HCT116 (cell line): ENCODE measurements around the gene P4HA1. TPM values are rescaled to one million over a fixed set of nuclear protein-coding genes. Genes with fewer than 3 reads are reported as not detected.

Experiments used
- ATAC-seq: fragments of 200-7000 bp; cut with Tn5 transposase; 2 replicates; pipeline ENCODE4 v1.9.1; 2020; ENCODE audit warnings: mild to moderate bottlenecking, moderate library complexity
- BruUV-seq: library from RNA; stranded (reverse); fragments of 400-500 nt; replicated peaks from 2 replicates; lab custom pipeline; 2021; lab: Mats Ljungman, UMichigan
- CTCF ChIA-PET: fragments of 300-600 bp; sonication (Branson Sonifier 250); formaldehyde crosslinking; loops from one replicate; lab custom pipeline; 2021; ENCODE audit warnings: antibody characterized with exemption; lab: Charles Lee
- POLR2A ChIA-PET: fragments of 300-600, 350-600 bp; sonication (Branson Sonifier 250); formaldehyde crosslinking; loops from one replicate; lab custom pipeline; 2021; ENCODE audit warnings: antibody characterized with exemption; lab: Charles Lee
- RAD21 ChIA-PET, 2 experiments: fragments of 300-600 bp; sonication (Branson Sonifier 250); formaldehyde crosslinking; loops; one replicate each; lab custom pipeline; 2023; ENCODE audit warnings: low total read pairs in 2 of 2; ENCODE audit not compliant: uncharacterized antibody in 2 of 2, unreplicated experiment in 2 of 2, low non-redundant PET in 1 of 2; lab: Charles Lee
- DNase-seq: peaks from one replicate; pipeline ENCODE4 v3.0.0-alpha.2; 2010; ENCODE audit warnings: low read depth, low spot score
- H2AFZ ChIP-seq: fragments of 200-600 bp; shearing (Covaris generic), sonication (generic); 2 replicates; pipeline ENCODE4 v1.6.1; 2017; ENCODE audit warnings: low read depth, mixed run types, mixed read lengths, antibody characterized with exemption, low read length; ENCODE audit not compliant: poor library complexity, severe bottlenecking
- H3K27ac ChIP-seq: 2 replicates; pipeline ENCODE4 v1.5.1; 2012; ENCODE audit warnings: low read depth, low read length
- H3K27me3 ChIP-seq: fragments of 200-600 bp; sonication (generic); 2 replicates; pipeline ENCODE4 v1.6.1; 2016; ENCODE audit warnings: mixed run types, low read length, mixed read lengths; ENCODE audit not compliant: insufficient read depth
- H3K36me3 ChIP-seq, 2 experiments: fragments of 200-500 bp in 1 of 2; fragments of 200-600 bp in 1 of 2; sonication (Bioruptor generic) in 1 of 2; sonication (generic) in 1 of 2; 2 replicates each; pipeline versions ENCODE4 v1.5.1 to v1.6.1; 2014 to 2016; ENCODE audit warnings: low read length in 2 of 2, inconsistent platforms in 1 of 2, mixed read lengths in 1 of 2, mixed run types in 1 of 2; ENCODE audit not compliant: insufficient read depth in 2 of 2, control insufficient read depth in 1 of 2
- H3K4me1 ChIP-seq, 2 experiments: fragments of 200-600 bp in 1 of 2; sonication (generic) in 1 of 2; 2 replicates each; pipeline versions ENCODE4 v1.5.1 to v1.6.1; 2012 to 2017; ENCODE audit warnings: low read length in 2 of 2, inconsistent platforms in 1 of 2, mild to moderate bottlenecking in 1 of 2, mixed read lengths in 1 of 2, mixed run types in 1 of 2, moderate library complexity in 1 of 2; ENCODE audit not compliant: insufficient read depth in 2 of 2, control insufficient read depth in 1 of 2
- H3K4me2 ChIP-seq: fragments of 200-600 bp; sonication (generic); 2 replicates; pipeline ENCODE4 v1.6.1; 2017; ENCODE audit warnings: mixed run types, low read length, mixed read lengths
- H3K4me3 ChIP-seq, 2 experiments: fragments of 200-600 bp in 1 of 2; sonication (generic) in 1 of 2; replicated peaks in 1 of 2; 2 replicates each; pipeline ENCODE4 v1.5.1; 2011 to 2016; ENCODE audit warnings: low read length in 2 of 2, control low read depth in 1 of 2, low read depth in 1 of 2, mild to moderate bottlenecking in 1 of 2, mixed read lengths in 1 of 2, mixed run types in 1 of 2
- H3K79me2 ChIP-seq: fragments of 200-600 bp; sonication (generic); 2 replicates; pipeline ENCODE4 v1.6.1; 2017; ENCODE audit warnings: mild to moderate bottlenecking, mixed run types, low read length, moderate library complexity, mixed read lengths; ENCODE audit not compliant: insufficient read depth
- H3K9ac ChIP-seq: fragments of 200-600 bp; sonication (generic); 2 replicates; pipeline ENCODE4 v1.6.1; 2016; ENCODE audit warnings: low read length, mixed read lengths
- H3K9me2 ChIP-seq: fragments of 200-600 bp; sonication (generic), shearing (Covaris generic); 2 replicates; pipeline ENCODE4 v1.6.1; 2017; ENCODE audit warnings: mixed run types, mild to moderate bottlenecking, moderate library complexity; ENCODE audit not compliant: insufficient read depth
- H3K9me3 ChIP-seq, 2 experiments: fragments of 200-500 bp in 1 of 2; fragments of 200-600 bp in 1 of 2; sonication (Bioruptor generic) in 1 of 2; sonication (generic) in 1 of 2; 2 replicates each; pipeline ENCODE4 v1.6.1; 2014 to 2017; ENCODE audit warnings: low read length in 2 of 2, mixed read lengths in 2 of 2, inconsistent platforms in 1 of 2, low read depth in 1 of 2, mild to moderate bottlenecking in 1 of 2, mixed run types in 1 of 2, moderate library complexity in 1 of 2; ENCODE audit not compliant: control insufficient read depth in 1 of 2, insufficient read depth in 1 of 2
- H4K20me1 ChIP-seq: fragments of 200-600 bp; sonication (generic), shearing (Covaris generic); 2 replicates; pipeline ENCODE4 v1.6.1; 2017; ENCODE audit warnings: mixed run types, mild to moderate bottlenecking, moderate library complexity; ENCODE audit not compliant: insufficient read depth
- ELF1 ChIP-seq: IDR thresholded peaks from 2 replicates; pipeline ENCODE4 v1.6.1; 2012; ENCODE audit warnings: low read depth, borderline replicate concordance
- EZH2 ChIP-seq: fragments of 200-600 bp; sonication (generic); IDR thresholded peaks from 2 replicates; pipeline ENCODE4 v1.6.1; 2017; ENCODE audit warnings: antibody characterized with exemption, mixed run types
- FOSL1 ChIP-seq: IDR thresholded peaks from 2 replicates; pipeline ENCODE4 v1.6.1; 2012; ENCODE audit warnings: low read depth
- JUND ChIP-seq: IDR thresholded peaks from 2 replicates; pipeline ENCODE4 v1.6.1; 2012
- YY1 ChIP-seq: IDR thresholded peaks from 2 replicates; pipeline ENCODE4 v1.6.1; 2011; ENCODE audit warnings: low read length, low read depth, moderate library complexity, mild to moderate bottlenecking; ENCODE audit not compliant: insufficient replicate concordance; ENCODE audit errors: extremely low read depth
- ZFX ChIP-seq: fragments of 450-650 bp; IDR thresholded peaks from 2 replicates; pipeline ENCODE4 v1.6.1; 2017
- intact Hi-C: fragments of 100-400 bp; cut with micrococcal nuclease; formaldehyde crosslinking; loops from 2 replicates; pipeline ENCODE4 v1.10.0; 2022
- total RNA-seq: library from RNA; stranded (reverse); gene quantifications from one replicate; pipeline ENCODE4 v1.2.1, GENCODE V29; 2021; ENCODE audit not compliant: unreplicated experiment
- TF ChIP-seq, protein P1 (sequence below): IDR thresholded peaks from 2 replicates; pipeline ENCODE4 v1.6.1; 2012
- TF ChIP-seq, protein P2 (sequence below): IDR thresholded peaks from 2 replicates; pipeline ENCODE4 v1.6.1; 2012; ENCODE audit warnings: low read depth

Gene P4HA1
- total RNA-seq, 1 experiment from 2014 or later = 49.7 TPM

DNA sequence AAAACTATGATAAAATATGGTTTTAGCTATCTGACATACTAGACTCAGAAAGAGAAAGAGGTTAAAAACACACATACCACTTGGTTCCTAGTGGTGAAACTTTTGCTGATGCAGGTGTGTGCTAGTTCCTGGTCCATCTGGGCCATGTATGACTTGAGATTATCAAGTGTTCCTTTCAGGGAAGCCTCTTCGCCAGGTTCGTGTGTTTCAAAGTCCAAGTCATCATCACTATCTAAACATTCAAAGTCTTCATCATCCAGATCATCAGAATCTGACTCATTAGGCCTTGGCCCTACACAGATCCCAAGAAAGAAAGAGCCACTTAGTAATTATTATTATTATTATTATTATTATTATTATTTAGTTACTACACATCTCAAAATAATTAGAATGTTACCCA is 40.0 kb upstream of the P4HA1 start:
- Histone ChIP-seq H3K79me2 (no peaks in the 10 kb centered on the region; the same call in 1 of the 2 replicates), H3K9me3 (no peaks in the 10 kb centered on the region), H3K4me1 (no peaks in the 10 kb centered on the region; a peak in 1 of 4 replicates), H3K36me3 (peaks cover 30 to 60% of the 10 kb centered on the region in 2 experiments), H3K9me2 (no peaks in the 10 kb centered on the region), H2AFZ (no peak overlapping the region), H3K4me3 (no peak overlapping the region), H3K27ac (no peak overlapping the region), H3K9ac (no peak overlapping the region), H3K4me2 (no peak overlapping the region), H3K27me3 (no peaks in the 10 kb centered on the region), H4K20me1 (no peaks in the 10 kb centered on the region)
- ChIA-PET CTCF (no interaction called here), RAD21 (no interaction called here), POLR2A (no interaction called here)
- TF ChIP-seq, protein P1, sequence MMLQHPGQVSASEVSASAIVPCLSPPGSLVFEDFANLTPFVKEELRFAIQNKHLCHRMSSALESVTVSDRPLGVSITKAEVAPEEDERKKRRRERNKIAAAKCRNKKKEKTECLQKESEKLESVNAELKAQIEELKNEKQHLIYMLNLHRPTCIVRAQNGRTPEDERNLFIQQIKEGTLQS = no peak
- TF ChIP-seq, protein P2, sequence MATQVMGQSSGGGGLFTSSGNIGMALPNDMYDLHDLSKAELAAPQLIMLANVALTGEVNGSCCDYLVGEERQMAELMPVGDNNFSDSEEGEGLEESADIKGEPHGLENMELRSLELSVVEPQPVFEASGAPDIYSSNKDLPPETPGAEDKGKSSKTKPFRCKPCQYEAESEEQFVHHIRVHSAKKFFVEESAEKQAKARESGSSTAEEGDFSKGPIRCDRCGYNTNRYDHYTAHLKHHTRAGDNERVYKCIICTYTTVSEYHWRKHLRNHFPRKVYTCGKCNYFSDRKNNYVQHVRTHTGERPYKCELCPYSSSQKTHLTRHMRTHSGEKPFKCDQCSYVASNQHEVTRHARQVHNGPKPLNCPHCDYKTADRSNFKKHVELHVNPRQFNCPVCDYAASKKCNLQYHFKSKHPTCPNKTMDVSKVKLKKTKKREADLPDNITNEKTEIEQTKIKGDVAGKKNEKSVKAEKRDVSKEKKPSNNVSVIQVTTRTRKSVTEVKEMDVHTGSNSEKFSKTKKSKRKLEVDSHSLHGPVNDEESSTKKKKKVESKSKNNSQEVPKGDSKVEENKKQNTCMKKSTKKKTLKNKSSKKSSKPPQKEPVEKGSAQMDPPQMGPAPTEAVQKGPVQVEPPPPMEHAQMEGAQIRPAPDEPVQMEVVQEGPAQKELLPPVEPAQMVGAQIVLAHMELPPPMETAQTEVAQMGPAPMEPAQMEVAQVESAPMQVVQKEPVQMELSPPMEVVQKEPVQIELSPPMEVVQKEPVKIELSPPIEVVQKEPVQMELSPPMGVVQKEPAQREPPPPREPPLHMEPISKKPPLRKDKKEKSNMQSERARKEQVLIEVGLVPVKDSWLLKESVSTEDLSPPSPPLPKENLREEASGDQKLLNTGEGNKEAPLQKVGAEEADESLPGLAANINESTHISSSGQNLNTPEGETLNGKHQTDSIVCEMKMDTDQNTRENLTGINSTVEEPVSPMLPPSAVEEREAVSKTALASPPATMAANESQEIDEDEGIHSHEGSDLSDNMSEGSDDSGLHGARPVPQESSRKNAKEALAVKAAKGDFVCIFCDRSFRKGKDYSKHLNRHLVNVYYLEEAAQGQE = no peak
- TF ChIP-seq JUND (no peak), ZFX (no peak), YY1 (no peak), EZH2 (no peak), FOSL1 (no peak), ELF1 (no peak)
- no peak for DNase-seq
- no TSS peak for BruUV-seq
- intact Hi-C loops = no loop called here
- no peak for ATAC-seq
